ENCODE results near the gene ATP2A1.

DNA sequence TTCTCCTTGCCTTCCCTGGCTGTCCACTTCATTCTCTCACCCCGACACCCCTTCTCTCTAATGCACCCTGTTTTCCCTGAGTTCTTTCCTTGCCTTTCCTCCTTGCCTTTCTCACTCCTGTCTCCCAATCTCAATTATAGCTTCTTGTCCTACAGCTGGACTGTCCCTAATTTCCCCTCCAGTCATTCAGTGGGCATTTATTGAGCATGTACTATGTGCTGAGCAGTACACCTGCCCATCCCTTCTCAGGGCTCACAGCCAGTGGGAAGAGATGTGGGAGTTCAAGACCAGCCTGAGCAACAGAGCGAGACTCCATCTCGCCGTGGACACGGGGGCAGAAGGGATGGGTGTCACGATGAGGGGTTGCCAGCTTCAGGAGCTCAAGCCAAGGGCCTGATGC, 5.8 kb downstream of the ATP2A1 start:
- TF ChIP-seq, protein P1, sequence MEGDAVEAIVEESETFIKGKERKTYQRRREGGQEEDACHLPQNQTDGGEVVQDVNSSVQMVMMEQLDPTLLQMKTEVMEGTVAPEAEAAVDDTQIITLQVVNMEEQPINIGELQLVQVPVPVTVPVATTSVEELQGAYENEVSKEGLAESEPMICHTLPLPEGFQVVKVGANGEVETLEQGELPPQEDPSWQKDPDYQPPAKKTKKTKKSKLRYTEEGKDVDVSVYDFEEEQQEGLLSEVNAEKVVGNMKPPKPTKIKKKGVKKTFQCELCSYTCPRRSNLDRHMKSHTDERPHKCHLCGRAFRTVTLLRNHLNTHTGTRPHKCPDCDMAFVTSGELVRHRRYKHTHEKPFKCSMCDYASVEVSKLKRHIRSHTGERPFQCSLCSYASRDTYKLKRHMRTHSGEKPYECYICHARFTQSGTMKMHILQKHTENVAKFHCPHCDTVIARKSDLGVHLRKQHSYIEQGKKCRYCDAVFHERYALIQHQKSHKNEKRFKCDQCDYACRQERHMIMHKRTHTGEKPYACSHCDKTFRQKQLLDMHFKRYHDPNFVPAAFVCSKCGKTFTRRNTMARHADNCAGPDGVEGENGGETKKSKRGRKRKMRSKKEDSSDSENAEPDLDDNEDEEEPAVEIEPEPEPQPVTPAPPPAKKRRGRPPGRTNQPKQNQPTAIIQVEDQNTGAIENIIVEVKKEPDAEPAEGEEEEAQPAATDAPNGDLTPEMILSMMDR (IDR thresholded peaks at IDR 0.05; ENCODE audit: low read length): no peak
- no peak for TF ChIP-seq EZH2 (IDR thresholded peaks at IDR 0.05; ENCODE audit: borderline replicate concordance, low read length)
